BJ (cell line): ENCODE data around the gene XPO6. TPM values are rescaled to one million over a fixed set of nuclear protein-coding genes. Genes with fewer than 3 reads are reported as not detected.

Experiments used
- CTCF ChIA-PET: fragments of 350-600 bp; formaldehyde crosslinking; extraction: SDS; loops from one replicate; lab custom pipeline; 2021; ENCODE audit warnings: antibody characterized with exemption, inconsistent platforms; lab: Yijun Ruan, JAX
- POLR2A ChIA-PET: fragments of 300-600 bp; sonication (Branson Sonifier 250); formaldehyde crosslinking; extraction: SDS; loops from one replicate; lab custom pipeline; 2021; ENCODE audit warnings: antibody characterized with exemption; lab: Charles Lee
- DNase-seq: peaks from one replicate; pipeline ENCODE4 v3.0.0-alpha.2; 2011; ENCODE audit warnings: low read depth
- H3K27me3 ChIP-seq: 2 replicates; pipeline ENCODE4 v1.6.0; 2011; ENCODE audit warnings: low read length; ENCODE audit not compliant: control insufficient read depth, insufficient read depth
- H3K36me3 ChIP-seq: 2 replicates; pipeline ENCODE4 v1.5.1; 2011; ENCODE audit warnings: low read length; ENCODE audit not compliant: control insufficient read depth, insufficient read depth
- H3K4me3 ChIP-seq: 2 replicates; pipeline ENCODE4 v1.5.1; 2011; ENCODE audit warnings: low read depth, mild to moderate bottlenecking, control low read depth, low read length
- CTCF ChIP-seq: IDR thresholded peaks from 2 replicates; pipeline ENCODE4 v1.5.1; 2011; ENCODE audit warnings: low read depth, mild to moderate bottlenecking, control low read depth, inconsistent platforms, low read length, moderate library complexity; ENCODE audit not compliant: insufficient read depth
- polyA plus RNA-seq: library from polyadenylated mRNA; depleted of rRNA; stranded (reverse); fragments of >200 nt; gene quantifications from 2 replicates; pipeline ENCODE4 v1.2.3, GENCODE V29; 2011

The XPO6 gene
- polyA plus RNA-seq, 1 experiment, result 239 TPM

- TF ChIP-seq CTCF, result no peak
- Histone ChIP-seq H3K4me3 (no peak overlapping the region), H3K27me3 (no peaks in the 10 kb centered on the region), H3K36me3 (no peaks in the 10 kb centered on the region)
- ChIA-PET CTCF (interaction anchor here (0.6 to 1.1 kb wide), 2 partner anchors 13 to 613 kb away, joined by 3 read pairs; no protein-coding TSS in a partner anchor), POLR2A (no interaction called here)
- no peak for DNase-seq
Measured at GRCh38 chr16:28184625-28185024, 27.1 kb downstream of the XPO6 start.

GRCh38 chr16:28183930-28184329 is 27.8 kb downstream of the XPO6 start:
- DNase-seq, result no peak
- H3K4me3 ChIP-seq, result no peak overlapping the region
- TF ChIP-seq CTCF, result no peak
- ChIA-PET POLR2A (no interaction called here), CTCF (interaction anchor here (0.6 to 1.4 kb wide), 3 partner anchors 8 to 613 kb away, joined by 3 to 8 read pairs (median 3); no protein-coding TSS in a partner anchor)
- no peaks in the 10 kb centered on the region for H3K36me3 ChIP-seq
- no peaks in the 10 kb centered on the region for H3K27me3 ChIP-seq

GRCh38 chr16:28183484-28183883 is 28.3 kb downstream of the XPO6 start:
- Histone ChIP-seq H3K4me3 (no peak overlapping the region), H3K27me3 (no peaks in the 10 kb centered on the region), H3K36me3 (no peaks in the 10 kb centered on the region)
- ChIA-PET CTCF (interaction anchor here (1.4 kb wide), 1 partner anchor 9 kb away, joined by 8 read pairs; no protein-coding TSS in a partner anchor), POLR2A (no interaction called here)
- no peak for TF ChIP-seq CTCF
- DNase-seq, result no peak

GRCh38 chr16:28182801-28183200 is 29.0 kb downstream of the XPO6 start:
- no peak for DNase-seq
- POLR2A ChIA-PET, result no interaction called here
- Histone ChIP-seq H3K4me3 (no peak overlapping the region), H3K27me3 (no peaks in the 10 kb centered on the region), H3K36me3 (peaks cover 2% of the 10 kb centered on the region; the same call in 1 of the 2 replicates)
- TF ChIP-seq CTCF, result no peak
- CTCF ChIA-PET, result interaction anchor here (1.4 kb wide), 1 partner anchor 10 kb away, joined by 8 read pairs; no protein-coding TSS in a partner anchor

- no peak for DNase-seq
- CTCF ChIA-PET, result interaction anchor here (0.9 kb wide), 1 partner anchor 15 kb away, joined by 3 read pairs; no protein-coding TSS in a partner anchor
Measured at GRCh38 chr16:28182183-28182582, 29.6 kb downstream of the XPO6 start.

More at GRCh38 chr16:28182183-28182582, 29.6 kb downstream of the XPO6 start:
- H3K27me3 ChIP-seq, result no peaks in the 10 kb centered on the region
- H3K36me3 ChIP-seq, result peaks cover 2% of the 10 kb centered on the region; the same call in 1 of the 2 replicates
- POLR2A ChIA-PET, result no interaction called here
- TF ChIP-seq CTCF, result no peak
- no peak overlapping the region for H3K4me3 ChIP-seq
